Fibroblast of lung (primary cell): Measurements from ENCODE around the gene CMTR1. TPM values are rescaled to one million over a fixed set of nuclear protein-coding genes. Genes with fewer than 3 reads are reported as not detected.

Source experiments
- DNase-seq, 2 donors: peaks; one replicate each; pipeline versions ENCODE4 v3.0.0 to v3.0.0-alpha.2; 2010; ENCODE audit warnings: low read depth in 2 of 2
- H2AFZ ChIP-seq: 2 replicates; pipeline ENCODE4 v1.5.1; 2012; ENCODE audit warnings: low read length, control low read depth, inconsistent platforms
- H3K27ac ChIP-seq: 2 replicates; pipeline ENCODE4 v1.5.1; 2011; ENCODE audit warnings: low read length, control low read depth; ENCODE audit not compliant: insufficient read depth
- H3K27me3 ChIP-seq: 2 replicates; pipeline ENCODE4 v1.5.1; 2011; ENCODE audit warnings: mild to moderate bottlenecking, low read length; ENCODE audit not compliant: control insufficient read depth, insufficient read depth
- H3K36me3 ChIP-seq: 2 replicates; pipeline ENCODE4 v1.5.1; 2011; ENCODE audit warnings: low read length; ENCODE audit not compliant: control insufficient read depth, insufficient read depth
- H3K4me1 ChIP-seq: 2 replicates; pipeline ENCODE4 v1.5.1; 2011; ENCODE audit warnings: low read length; ENCODE audit not compliant: control insufficient read depth, insufficient read depth; ENCODE audit errors: extremely low read depth
- H3K4me2 ChIP-seq: 2 replicates; pipeline ENCODE4 v1.5.1; 2011; ENCODE audit warnings: low read length, control low read depth; ENCODE audit not compliant: insufficient read depth; ENCODE audit errors: extremely low read depth
- H3K4me3 ChIP-seq, 4 experiments: fragments of 200-600 bp in 1 of 4; sonication (generic) in 1 of 4; replicated peaks in 1 of 4; 2 replicates each; pipeline ENCODE4 v1.5.1; 2011 to 2016; ENCODE audit warnings: low read length in 4 of 4, low read depth in 3 of 4, mild to moderate bottlenecking in 3 of 4, control low read depth in 2 of 4, inconsistent platforms in 1 of 4, mixed read lengths in 1 of 4; ENCODE audit not compliant: insufficient read depth in 1 of 4; ENCODE audit errors: control extremely low read depth in 1 of 4
- H3K79me2 ChIP-seq: 2 replicates; pipeline ENCODE4 v1.5.1; 2012; ENCODE audit warnings: mild to moderate bottlenecking, low read length, inconsistent platforms; ENCODE audit not compliant: control insufficient read depth, insufficient read depth
- H3K9ac ChIP-seq: 2 replicates; pipeline ENCODE4 v1.5.1; 2011; ENCODE audit warnings: mild to moderate bottlenecking, low read length, control low read depth; ENCODE audit not compliant: insufficient read depth
- H3K9me3 ChIP-seq: 2 replicates; pipeline ENCODE4 v1.5.1; 2012; ENCODE audit warnings: low read depth, low read length; ENCODE audit not compliant: control insufficient read depth, insufficient read depth
- H4K20me1 ChIP-seq: 2 replicates; pipeline ENCODE4 v1.5.1; 2011; ENCODE audit warnings: low read length; ENCODE audit not compliant: control insufficient read depth, insufficient read depth; ENCODE audit errors: extremely low read depth
- CTCF ChIP-seq, 2 donors: IDR thresholded peaks in 1 of 2; conservative IDR thresholded peaks in 1 of 2; 1 replicate in 1 of 2; 2 replicates in 1 of 2; pipeline ENCODE4 v1.5.1; 2011 to 2012; ENCODE audit warnings: low read length in 2 of 2, control low read depth in 1 of 2, inconsistent platforms in 1 of 2, low read depth in 1 of 2, mild to moderate bottlenecking in 1 of 2
- EZH2 ChIP-seq: IDR thresholded peaks from 2 replicates; pipeline ENCODE4 v1.5.1; 2012; ENCODE audit warnings: low read length, control low read depth, mild to moderate bottlenecking; ENCODE audit errors: missing control alignments
- polyA plus RNA-seq, 2 donors: library from polyadenylated mRNA; depleted of rRNA in 1 of 2; stranded (reverse) in 1 of 2; unstranded in 1 of 2; fragments of >200 nt; gene quantifications; 2 replicates each; pipeline ENCODE4 v1.2.1, GENCODE V29; 2011 to 2012; ENCODE audit warnings: missing spikeins in 1 of 2
- total RNA-seq: library from RNA; depleted of rRNA; stranded (reverse); fragments of >200 nt; gene quantifications from 2 replicates; pipeline ENCODE4 v1.2.1, GENCODE V29; 2014

CMTR1 gene
- total and polyA plus RNA-seq, 2 donors (not counting 1 experiment from before 2014, with no cell fraction given), result 27.0 to 44.8 TPM

GRCh38 chr6:37521674-37522073 lies 88.7 kb downstream of the CMTR1 start:
- H3K4me2 ChIP-seq, result no peak overlapping the region
- H3K79me2 ChIP-seq, result no peaks in the 10 kb centered on the region
- H3K27ac ChIP-seq, result no peak overlapping the region
- DNase-seq, result no peak
- no peak overlapping the region for H2AFZ ChIP-seq
- H3K4me3 ChIP-seq, result no peak overlapping the region
- H3K4me1 ChIP-seq, result peaks cover 2% of the 10 kb centered on the region
- no peaks in the 10 kb centered on the region for H3K9me3 ChIP-seq
- no peaks in the 10 kb centered on the region for H4K20me1 ChIP-seq
- no peaks in the 10 kb centered on the region for H3K36me3 ChIP-seq
- TF ChIP-seq CTCF (conservative IDR thresholded peaks at IDR 0.05 in 1 of 2, IDR thresholded peaks at IDR 0.05 in 1 of 2; ENCODE audit: low read depth in 1 of 2, low read length in 2 of 2), result no peak
- no peak for TF ChIP-seq EZH2
- peaks cover 11% of the 10 kb centered on the region for H3K27me3 ChIP-seq
- no peak overlapping the region for H3K9ac ChIP-seq

DNA sequence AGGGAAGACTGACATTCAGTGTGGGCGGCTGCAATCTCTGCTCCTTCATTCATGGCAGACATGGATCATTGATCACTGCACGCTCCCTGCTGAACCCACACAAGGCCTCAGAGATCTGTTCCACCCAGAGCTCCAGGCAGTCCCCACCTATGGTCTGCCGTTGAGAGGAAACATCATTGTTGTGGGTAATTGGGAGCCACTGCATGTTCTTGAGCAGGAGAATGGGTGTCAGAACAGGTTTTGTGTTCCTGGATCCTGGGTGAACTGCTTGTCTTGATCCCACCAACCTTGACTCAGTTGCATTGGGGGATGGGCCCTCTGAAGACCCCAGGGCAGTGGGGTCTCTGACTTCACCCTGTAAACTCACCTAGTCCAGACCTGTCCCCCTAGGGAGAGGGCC lies 89.8 kb downstream of the CMTR1 start:
- no peak overlapping the region for H3K9ac ChIP-seq
- H3K36me3 ChIP-seq, result no peaks in the 10 kb centered on the region
- no peak for DNase-seq
- peaks cover 2% of the 10 kb centered on the region for H3K4me1 ChIP-seq
- H3K79me2 ChIP-seq, result no peaks in the 10 kb centered on the region
- no peak overlapping the region for H3K4me2 ChIP-seq
- H3K27ac ChIP-seq, result no peak overlapping the region
- TF ChIP-seq EZH2 (no peak), CTCF (conservative IDR thresholded peaks at IDR 0.05 in 1 of 2, IDR thresholded peaks at IDR 0.05 in 1 of 2; ENCODE audit: low read depth in 1 of 2, low read length in 2 of 2) (no peak)
- no peak overlapping the region for H2AFZ ChIP-seq
- H3K4me3 ChIP-seq, result no peak overlapping the region
- peaks cover 6% of the 10 kb centered on the region for H3K27me3 ChIP-seq
- no peaks in the 10 kb centered on the region for H3K9me3 ChIP-seq
- H4K20me1 ChIP-seq, result no peaks in the 10 kb centered on the region

DNA sequence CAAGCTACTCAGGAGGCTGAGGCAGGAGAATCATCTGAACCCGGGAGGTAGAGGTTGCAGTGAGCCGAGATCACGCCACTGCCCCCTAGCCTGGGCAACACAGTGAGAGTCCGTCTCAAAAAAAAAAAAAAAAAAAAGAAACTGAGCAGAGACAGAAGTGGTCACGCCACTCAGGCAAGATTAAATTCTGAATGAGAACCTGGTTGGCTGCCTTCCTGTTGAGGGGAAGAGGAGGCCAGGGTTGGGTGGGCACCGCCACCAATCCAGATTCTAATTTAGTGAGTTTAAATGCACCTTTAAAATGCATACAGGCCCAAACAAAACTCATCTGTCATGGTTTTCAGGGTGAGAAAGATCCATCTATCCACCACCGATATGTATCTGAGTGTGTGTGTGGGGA lies 90.4 kb downstream of the CMTR1 start:
- Histone ChIP-seq H3K9ac (no peak overlapping the region), H3K4me2 (no peak overlapping the region), H3K79me2 (no peaks in the 10 kb centered on the region), H3K4me1 (peaks cover 2% of the 10 kb centered on the region), H4K20me1 (no peaks in the 10 kb centered on the region), H2AFZ (no peak overlapping the region), H3K9me3 (no peaks in the 10 kb centered on the region), H3K27me3 (peaks cover 1% of the 10 kb centered on the region), H3K4me3 (no peak overlapping the region), H3K36me3 (no peaks in the 10 kb centered on the region), H3K27ac (no peak overlapping the region)
- no peak for TF ChIP-seq CTCF (conservative IDR thresholded peaks at IDR 0.05 in 1 of 2, IDR thresholded peaks at IDR 0.05 in 1 of 2; ENCODE audit: low read depth in 1 of 2, low read length in 2 of 2)
- no peak for TF ChIP-seq EZH2
- DNase-seq, result no peak
